GM12891 (cell line): ENCODE results near the gene EVX1.

Experiments used
- PAX5 ChIP-seq: IDR thresholded peaks from 2 replicates; pipeline ENCODE4 v1.6.1; 2011; ENCODE audit warnings: low read length, moderate library complexity, mild to moderate bottlenecking; ENCODE audit not compliant: insufficient read depth, severe bottlenecking
- POLR2A ChIP-seq: IDR thresholded peaks from 2 replicates; pipeline ENCODE4 v1.6.1; 2011; ENCODE audit warnings: low read depth, low read length, control low read depth
- POLR2AphosphoS5 ChIP-seq: IDR thresholded peaks from 2 replicates; pipeline ENCODE4 v1.6.1; 2011; ENCODE audit warnings: low read depth, low read length, control low read depth
- POU2F2 ChIP-seq: IDR thresholded peaks from 2 replicates; pipeline ENCODE4 v1.6.1; 2011; ENCODE audit warnings: low read depth, mild to moderate bottlenecking, control low read depth, low read length, moderate library complexity
- SPI1 ChIP-seq: IDR thresholded peaks from 2 replicates; pipeline ENCODE4 v1.6.1; 2011; ENCODE audit warnings: low read depth, low read length, control low read depth
- TAF1 ChIP-seq: IDR thresholded peaks from 2 replicates; pipeline ENCODE4 v1.6.1; 2011; ENCODE audit warnings: low read depth, low read length, control low read depth

DNA sequence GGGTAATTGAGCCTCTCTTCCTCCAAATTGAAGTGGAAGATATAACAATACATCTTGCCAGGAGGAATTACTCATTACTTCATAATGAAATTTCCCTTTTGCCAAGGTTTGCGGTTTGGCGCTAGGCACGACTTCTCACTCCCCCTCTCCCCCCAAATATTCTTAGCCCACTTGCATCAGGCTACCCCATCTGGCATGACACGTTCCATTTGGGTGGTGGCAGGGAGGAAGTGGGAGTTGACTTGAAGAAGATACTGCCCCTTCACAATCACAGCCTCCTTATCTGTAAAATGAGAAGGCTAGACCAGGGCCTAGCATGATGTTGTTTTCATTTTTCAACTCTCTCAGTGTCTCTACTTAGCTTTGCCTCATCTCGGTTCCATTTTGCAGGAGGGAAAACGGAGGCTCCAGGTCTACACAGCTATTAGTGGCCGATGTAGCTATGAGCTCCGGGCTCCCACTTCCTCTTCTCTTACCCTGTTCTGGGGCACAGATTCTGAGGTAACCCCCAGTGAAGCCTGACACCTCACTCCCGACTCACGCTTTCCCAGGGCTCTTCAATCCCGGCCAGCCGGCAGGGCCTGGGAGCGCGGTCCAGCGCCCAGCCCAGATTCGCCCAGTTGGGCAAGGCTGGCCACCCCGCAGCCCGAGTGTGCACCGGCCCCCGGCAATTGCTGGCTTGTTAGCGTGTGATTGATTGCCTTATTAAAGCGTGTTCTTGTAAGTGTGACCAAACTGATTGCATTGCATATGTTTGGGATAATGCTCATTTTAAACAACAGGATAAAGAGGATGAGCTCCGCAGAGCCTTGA is 6.5 kb downstream of the EVX1 start:
- TF ChIP-seq SPI1 (no peak), POLR2A (no peak), PAX5 (no peak), TAF1 (no peak), POLR2AphosphoS5 (no peak), POU2F2 (no peak)
